ENCODE measurements around the gene USP27X.

USP27X gene

GRCh38 chrX:49922291-49923241 lies 43.3 kb downstream of the USP27X start, which contains the start of gene CLCN5:
Gene CLCN5 (plus strand): TSS chrX:49922596. CDS start chrX:49925299, 2,703 bp downstream.
- ATAC-seq (peak; percentile 98), DNase-seq (peak; percentile 93 to 96)
- Mint-ChIP-seq H3K27me3 (no peaks in the 10 kb centered on the region), H3K4me3 (peak within 1 kb of the TSS; percentile 80 to 85), H3K4me1 (peaks cover 6% of the 10 kb centered on the region), H3K27ac (peak within 1 kb of the TSS; percentile 19 to 76), H3K9me3 (no peaks in the 10 kb centered on the region)

- H3K4me1 Mint-ChIP-seq, result peaks cover 6% of the 10 kb centered on the region
- DNase-seq (no peak), ATAC-seq (no peak)
- H3K4me3 Mint-ChIP-seq, result no peak overlapping the region
- no peaks in the 10 kb centered on the region for H3K27me3 Mint-ChIP-seq
- H3K27ac Mint-ChIP-seq, result no peak overlapping the region
- no peaks in the 10 kb centered on the region for H3K9me3 Mint-ChIP-seq
Observed at GRCh38 chrX:49925176-49925575, 45.9 kb downstream of the USP27X start.

- no peaks in the 10 kb centered on the region for H3K9me3 Mint-ChIP-seq
- no peak overlapping the region for H3K4me3 Mint-ChIP-seq
- no peaks in the 10 kb centered on the region for H3K27me3 Mint-ChIP-seq
- no peak overlapping the region for H3K27ac Mint-ChIP-seq
- no peak for ATAC-seq
- DNase-seq, result no peak
- H3K4me1 Mint-ChIP-seq, result peaks cover 12% of the 10 kb centered on the region
Observed at GRCh38 chrX:49930039-49930438, 50.8 kb downstream of the USP27X start.
